H1 (cell line): Measurements from ENCODE around the gene SLC4A9. TPM values are rescaled to one million over a fixed set of nuclear protein-coding genes. Genes with fewer than 3 reads are reported as not detected.

ENCODE experiments used
- CTCF ChIA-PET: fragments of 300-600 bp; sonication (Branson Sonifier 250); formaldehyde crosslinking; loops from one replicate; lab custom pipeline; 2021; ENCODE audit not compliant: partially characterized antibody; lab: Charles Lee
- POLR2A ChIA-PET: fragments of 300-600 bp; sonication (Branson Sonifier 250); formaldehyde crosslinking; loops from one replicate; lab custom pipeline; 2021; ENCODE audit warnings: inconsistent platforms; ENCODE audit not compliant: partially characterized antibody; lab: Charles Lee
- DNase-seq, 2 experiments: peaks; one replicate each; pipeline versions ENCODE4 v3.0.0 to v3.0.0-alpha.2; 2010 to 2022; ENCODE audit warnings: low spot score in 2 of 2, low read depth in 1 of 2, mixed read lengths in 1 of 2
- FAIRE-seq: peaks from 2 replicates; lab custom pipeline; 2011; peaks lifted over from hg19 to GRCh38; lab: Jason Lieb, UNC
- H2AFZ ChIP-seq: 2 replicates; pipeline ENCODE4 v1.8.1; 2012; ENCODE audit warnings: low read length, inconsistent platforms
- H2AK5ac ChIP-seq: 2 replicates; pipeline ENCODE4 v1.6.1; 2013; ENCODE audit warnings: low read depth, low read length
- H2BK120ac ChIP-seq: replicated peaks from 2 replicates; pipeline ENCODE3; 2013; ENCODE audit warnings: low read depth, low read length, inconsistent platforms
- H2BK12ac ChIP-seq: 2 replicates; pipeline ENCODE4 v1.6.1; 2013; ENCODE audit warnings: low read depth, low read length
- H2BK15ac ChIP-seq: 2 replicates; pipeline ENCODE4 v1.6.1; 2013; ENCODE audit warnings: low read length
- H2BK20ac ChIP-seq: 2 replicates; pipeline ENCODE4 v1.6.1; 2013; ENCODE audit warnings: low read length
- H2BK5ac ChIP-seq: 2 replicates; pipeline ENCODE4 v1.6.1; 2013; ENCODE audit warnings: low read depth, low read length
- H3K14ac ChIP-seq: 2 replicates; pipeline ENCODE4 v1.6.1; 2013; ENCODE audit warnings: inconsistent platforms; ENCODE audit not compliant: insufficient read length
- H3K18ac ChIP-seq: 2 replicates; pipeline ENCODE4 v1.6.1; 2013; ENCODE audit warnings: low read length; ENCODE audit errors: extremely low read depth
- H3K23ac ChIP-seq: 2 replicates; pipeline ENCODE4 v1.6.1; 2013; ENCODE audit warnings: inconsistent platforms; ENCODE audit not compliant: insufficient read length
- H3K23me2 ChIP-seq: 2 replicates; pipeline ENCODE4 v1.6.1; 2013; ENCODE audit warnings: low read depth, low read length
- H3K27ac ChIP-seq: 2 replicates; pipeline ENCODE4 v1.6.1; 2011; ENCODE audit warnings: low read depth, low read length, inconsistent platforms
- H3K27me3 ChIP-seq, 4 experiments: replicated peaks in 1 of 4; 1 replicate in 1 of 4; 2 replicates in 3 of 4; pipeline versions ENCODE4 v1.6.1 to v1.8.1; 2011 to 2013; ENCODE audit warnings: low read length in 3 of 4, mild to moderate bottlenecking in 3 of 4, inconsistent platforms in 2 of 4, mixed read lengths in 2 of 4, moderate library complexity in 1 of 4; ENCODE audit not compliant: control insufficient read depth in 3 of 4, insufficient read depth in 3 of 4; ENCODE audit errors: extremely low read depth in 1 of 4
- H3K36me3 ChIP-seq, 4 experiments: 2 replicates each; pipeline versions ENCODE4 v1.6.1 to v1.8.1; 2011 to 2013; ENCODE audit warnings: mild to moderate bottlenecking in 4 of 4, low read length in 3 of 4, moderate library complexity in 2 of 4, control low read depth in 1 of 4, inconsistent platforms in 1 of 4; ENCODE audit not compliant: insufficient read depth in 4 of 4, control insufficient read depth in 2 of 4
- H3K4ac ChIP-seq: replicated peaks from 2 replicates; pipeline ENCODE3; 2013; ENCODE audit warnings: low read length, low read depth, mixed read lengths, inconsistent platforms; ENCODE audit not compliant: insufficient read length
- H3K4me1 ChIP-seq, 4 experiments: replicated peaks in 1 of 4; 1 replicate in 1 of 4; 2 replicates in 3 of 4; pipeline versions ENCODE4 v1.6.1 to v1.8.1; 2011 to 2013; ENCODE audit warnings: low read length in 3 of 4, inconsistent platforms in 2 of 4, mixed read lengths in 1 of 4; ENCODE audit not compliant: insufficient read depth in 4 of 4, control insufficient read depth in 3 of 4
- H3K4me2 ChIP-seq, 2 experiments: 2 replicates each; pipeline versions ENCODE4 v1.6.1 to v1.8.1; 2011 to 2013; ENCODE audit warnings: low read depth in 2 of 2, low read length in 2 of 2, control low read depth in 1 of 2, inconsistent platforms in 1 of 2, mild to moderate bottlenecking in 1 of 2; ENCODE audit not compliant: insufficient read depth in 1 of 2
- H3K4me3 ChIP-seq, 4 experiments: fragments of 200-600, 300-600 bp in 1 of 4; sonication (generic), shearing (Covaris generic), sonication (Bioruptor Twin) in 1 of 4; 2 replicates each; pipeline versions ENCODE4 v1.5.1 to v1.8.1; 2011 to 2016; ENCODE audit warnings: low read length in 4 of 4, low read depth in 3 of 4, control low read depth in 2 of 4, inconsistent platforms in 2 of 4, mild to moderate bottlenecking in 2 of 4, mixed read lengths in 1 of 4, moderate library complexity in 1 of 4; ENCODE audit not compliant: insufficient read depth in 2 of 4; ENCODE audit errors: extremely low read depth in 1 of 4
- H3K56ac ChIP-seq: replicated peaks from 2 replicates; pipeline ENCODE3; 2013; ENCODE audit warnings: low read depth, mild to moderate bottlenecking, mixed read lengths, low read length, inconsistent platforms; ENCODE audit not compliant: insufficient read length
- H3K79me1 ChIP-seq: 2 replicates; pipeline ENCODE4 v1.6.1; 2013; ENCODE audit warnings: low read depth, low read length, control low read depth
- H3K79me2 ChIP-seq, 2 experiments: 2 replicates each; pipeline versions ENCODE4 v1.6.1 to v1.8.1; 2012 to 2013; ENCODE audit warnings: low read length in 2 of 2, mild to moderate bottlenecking in 2 of 2, inconsistent platforms in 1 of 2; ENCODE audit not compliant: insufficient read depth in 2 of 2, control insufficient read depth in 1 of 2
- H3K9ac ChIP-seq, 4 experiments: replicated peaks in 1 of 4; 1 replicate in 1 of 4; 2 replicates in 3 of 4; pipeline versions ENCODE4 v1.6.1 to v1.8.1; 2011 to 2013; ENCODE audit warnings: low read depth in 3 of 4, low read length in 3 of 4, control low read depth in 2 of 4, mild to moderate bottlenecking in 2 of 4, moderate library complexity in 2 of 4, inconsistent platforms in 1 of 4; ENCODE audit errors: extremely low read depth in 1 of 4
- H3K9me3 ChIP-seq, 2 experiments: 2 replicates each; pipeline versions ENCODE4 v1.6.1 to v1.8.1; 2012 to 2013; ENCODE audit warnings: mild to moderate bottlenecking in 2 of 2, moderate library complexity in 2 of 2, control low read depth in 1 of 2, inconsistent platforms in 1 of 2, low read depth in 1 of 2, low read length in 1 of 2, mixed read lengths in 1 of 2; ENCODE audit not compliant: insufficient read depth in 2 of 2
- H4K20me1 ChIP-seq, 2 experiments: replicated peaks in 1 of 2; 2 replicates each; pipeline versions ENCODE3 to v1.8.1; 2011 to 2013; ENCODE audit warnings: inconsistent platforms in 2 of 2, low read length in 2 of 2, mild to moderate bottlenecking in 1 of 2; ENCODE audit not compliant: insufficient read depth in 2 of 2, control insufficient read depth in 1 of 2
- H4K5ac ChIP-seq: 2 replicates; pipeline ENCODE4 v1.6.1; 2013; ENCODE audit warnings: low read length, low read depth, mixed read lengths, inconsistent platforms; ENCODE audit not compliant: insufficient read length
- H4K8ac ChIP-seq: 2 replicates; pipeline ENCODE4 v1.8.0; 2013; ENCODE audit warnings: mild to moderate bottlenecking, moderate library complexity, low read length, inconsistent platforms; ENCODE audit not compliant: insufficient read depth; ENCODE audit errors: extremely low read depth
- H4K91ac ChIP-seq: replicated peaks from 2 replicates; pipeline ENCODE3; 2013; ENCODE audit warnings: low read length, mixed read lengths, inconsistent platforms; ENCODE audit not compliant: insufficient read length
- EP300 ChIP-seq, 2 experiments: IDR thresholded peaks; 1 replicate in 1 of 2; 2 replicates in 1 of 2; pipeline ENCODE4 v1.6.1; 2011 to 2012; ENCODE audit warnings: low read depth in 2 of 2, low read length in 2 of 2, mild to moderate bottlenecking in 2 of 2, borderline replicate concordance in 1 of 2, inconsistent platforms in 1 of 2, moderate library complexity in 1 of 2
- HDAC6 ChIP-seq: IDR thresholded peaks from one replicate; pipeline ENCODE4 v1.7.1; 2012; ENCODE audit warnings: low read depth, mild to moderate bottlenecking, inconsistent platforms, low read length, moderate library complexity
- KDM5A ChIP-seq: fragments of 200-600 bp; IDR thresholded peaks from 2 replicates; pipeline ENCODE4 v1.7.1; 2012; ENCODE audit warnings: mild to moderate bottlenecking, low read length, inconsistent platforms, mixed read lengths
- PHF8 ChIP-seq: fragments of 200-600 bp; sonication (generic); conservative IDR thresholded peaks from 2 replicates; pipeline ENCODE4 v1.7.1; 2012; ENCODE audit warnings: low read depth, mild to moderate bottlenecking, inconsistent platforms, low read length, moderate library complexity
- POLR2A ChIP-seq, 2 experiments: IDR thresholded peaks; 1 replicate in 1 of 2; 2 replicates in 1 of 2; pipeline ENCODE4 v1.6.1; 2011; ENCODE audit warnings: low read depth in 2 of 2, low read length in 2 of 2, mild to moderate bottlenecking in 2 of 2; ENCODE audit errors: control extremely low read depth in 1 of 2
- POU5F1 ChIP-seq: IDR thresholded peaks from 2 replicates; pipeline ENCODE4 v1.6.1; 2011; ENCODE audit warnings: low read depth, mild to moderate bottlenecking, low read length, moderate library complexity
- RNF2 ChIP-seq: fragments of 200-900, 300-1000 bp; sonication (generic); IDR thresholded peaks from 2 replicates; pipeline ENCODE4 v1.7.1; 2016; ENCODE audit warnings: borderline replicate concordance, low read depth, mild to moderate bottlenecking, antibody characterized with exemption, low read length; ENCODE audit not compliant: poor library complexity, severe bottlenecking; ENCODE audit errors: missing control alignments
- TAF7 ChIP-seq: optimal IDR thresholded peaks from 2 replicates; pipeline ENCODE3; 2011; ENCODE audit warnings: low read depth, mild to moderate bottlenecking, inconsistent platforms, low read length, moderate library complexity, borderline replicate concordance
- TEAD4 ChIP-seq: IDR thresholded peaks from 2 replicates; pipeline ENCODE4 v1.6.1; 2012; ENCODE audit warnings: low read depth, low read length, inconsistent platforms, mixed read lengths
- ZNF274 ChIP-seq: IDR thresholded peaks from 2 replicates; pipeline ENCODE4 v1.7.0; 2012; ENCODE audit warnings: low read length, borderline replicate concordance; ENCODE audit errors: extremely low read depth
- WGBS, 2 experiments: shearing (Covaris generic) in 1 of 2; methylation state at CpG; one replicate each; pipeline versions ENCODE4 v1.1.6 to v1.1.7; 2013 to 2015; ENCODE audit warnings: low lambda C conversion rate in 2 of 2, mixed read lengths in 2 of 2, inconsistent platforms in 1 of 2, low coverage in 1 of 2, missing lambda C conversion rate in 1 of 2; ENCODE audit not compliant: insufficient replicate concordance in 2 of 2, insufficient coverage in 1 of 2, insufficient read length in 1 of 2; ENCODE audit errors: extremely low coverage in 1 of 2, missing lambda C conversion rate in 1 of 2; 5-methylcytosine and 5-hydroxymethylcytosine counted together
- polyA plus RNA-seq, 7 experiments: library from polyadenylated mRNA; depleted of rRNA in 3 of 7; stranded (reverse) in 5 of 7; unstranded in 2 of 7; fragments of >200 nt in 5 of 7; fragments of 200-250 nt in 2 of 7; gene quantifications; 1 replicate in 5 of 7; 2 replicates in 1 of 7; 4 replicates in 1 of 7; pipeline versions ENCODE4 v1.2.1 to v1.2.3, GENCODE V29; 2011 to 2013; ENCODE audit warnings: missing spikeins in 2 of 7, mixed read lengths in 2 of 7
- total RNA-seq: library from RNA; stranded (reverse); fragmentation: NEBNext Ultra II Directional; extraction: Animal tissue kit (Norgen Biotek cat#: 25700); gene quantifications from 2 replicates; pipeline ENCODE4 v1.2.1, GENCODE V29; 2021
- TF ChIP-seq, protein P1 (sequence below): IDR thresholded peaks from 2 replicates; pipeline ENCODE4 v1.6.1; 2012; ENCODE audit warnings: low read length, inconsistent platforms
- TF ChIP-seq, protein P2 (sequence below): IDR thresholded peaks from 2 replicates; pipeline ENCODE4 v1.6.1; 2012; ENCODE audit warnings: inconsistent platforms

The SLC4A9 gene
- total and polyA plus RNA-seq, 2 of the 8 experiments (the other 6 are each of a cell fraction or from before 2014, with no cell fraction given) = 0.15 to 0.28 TPM

DNA sequence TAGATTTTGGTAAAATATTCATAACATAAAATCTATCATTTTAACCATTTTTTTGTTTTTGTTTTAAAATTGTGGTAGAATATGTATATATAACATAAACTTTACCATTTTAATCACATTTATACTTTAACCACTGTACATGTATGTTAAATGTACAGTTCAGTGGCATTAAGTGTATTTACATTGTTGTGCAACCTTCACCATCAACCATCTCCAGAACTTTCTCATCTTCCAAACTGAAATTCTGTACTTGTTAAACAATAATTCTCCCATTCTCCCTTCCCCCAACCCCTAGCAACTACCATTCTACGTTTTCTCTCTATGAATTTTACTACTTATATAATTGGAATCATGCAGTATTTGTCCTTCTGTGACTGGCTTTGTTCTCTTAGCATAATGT, 53.2 kb downstream of the SLC4A9 start:
- Histone ChIP-seq H3K9ac (no peak overlapping the region), H2BK15ac (no peak overlapping the region), H3K4me2 (no peak overlapping the region), H3K27ac (no peak overlapping the region), H4K8ac (no peak overlapping the region), H2BK5ac (no peak overlapping the region), H3K79me2 (peaks cover 6 to 87% of the 10 kb centered on the region in 2 experiments), H3K23ac (no peak overlapping the region), H2AK5ac (no peak overlapping the region), H3K56ac (no peak overlapping the region), H4K20me1 (peaks cover 7% of the 10 kb centered on the region in 2 experiments), H2BK120ac (no peak overlapping the region), H3K36me3 (no peaks in the 10 kb centered on the region), H3K4ac (no peak overlapping the region), H3K14ac (no peak overlapping the region), H3K18ac (no peak overlapping the region), H4K91ac (no peak overlapping the region), H3K27me3 (no peaks in the 10 kb centered on the region), H3K9me3 (no peaks in the 10 kb centered on the region), H3K4me3 (no peak overlapping the region), H4K5ac (no peak overlapping the region), H3K79me1 (no peaks in the 10 kb centered on the region), H3K23me2 (no peaks in the 10 kb centered on the region), H2AFZ (no peak overlapping the region), H3K4me1 (no peaks in the 10 kb centered on the region), H2BK12ac (no peak overlapping the region)
- whole genome bisulfite sequencing, 2 experiments = 91 to 100% methylated on average over 1 of the region's 1 CpG
- no peak for FAIRE-seq
- ChIA-PET CTCF (no interaction called here), POLR2A (no interaction called here)
- TF ChIP-seq TAF7 = no peak
- no peak for TF ChIP-seq HDAC6
- TF ChIP-seq, protein P1, sequence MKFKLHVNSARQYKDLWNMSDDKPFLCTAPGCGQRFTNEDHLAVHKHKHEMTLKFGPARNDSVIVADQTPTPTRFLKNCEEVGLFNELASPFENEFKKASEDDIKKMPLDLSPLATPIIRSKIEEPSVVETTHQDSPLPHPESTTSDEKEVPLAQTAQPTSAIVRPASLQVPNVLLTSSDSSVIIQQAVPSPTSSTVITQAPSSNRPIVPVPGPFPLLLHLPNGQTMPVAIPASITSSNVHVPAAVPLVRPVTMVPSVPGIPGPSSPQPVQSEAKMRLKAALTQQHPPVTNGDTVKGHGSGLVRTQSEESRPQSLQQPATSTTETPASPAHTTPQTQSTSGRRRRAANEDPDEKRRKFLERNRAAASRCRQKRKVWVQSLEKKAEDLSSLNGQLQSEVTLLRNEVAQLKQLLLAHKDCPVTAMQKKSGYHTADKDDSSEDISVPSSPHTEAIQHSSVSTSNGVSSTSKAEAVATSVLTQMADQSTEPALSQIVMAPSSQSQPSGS = no peak
- TF ChIP-seq, protein P2, sequence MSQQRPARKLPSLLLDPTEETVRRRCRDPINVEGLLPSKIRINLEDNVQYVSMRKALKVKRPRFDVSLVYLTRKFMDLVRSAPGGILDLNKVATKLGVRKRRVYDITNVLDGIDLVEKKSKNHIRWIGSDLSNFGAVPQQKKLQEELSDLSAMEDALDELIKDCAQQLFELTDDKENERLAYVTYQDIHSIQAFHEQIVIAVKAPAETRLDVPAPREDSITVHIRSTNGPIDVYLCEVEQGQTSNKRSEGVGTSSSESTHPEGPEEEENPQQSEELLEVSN = no peak
- no peak for TF ChIP-seq PHF8
- no peak for TF ChIP-seq KDM5A
- no peak for TF ChIP-seq EP300 (IDR thresholded peaks at IDR 0.05; ENCODE audit: borderline replicate concordance in 1 of 2, low read depth in 2 of 2, low read length in 2 of 2)
- TF ChIP-seq POLR2A (IDR thresholded peaks at IDR 0.05; ENCODE audit: control extremely low read depth in 1 of 2, low read depth in 2 of 2, low read length in 2 of 2) = no peak
- no peak for TF ChIP-seq RNF2
- no peak for TF ChIP-seq POU5F1
- no peak for TF ChIP-seq ZNF274
- no peak for TF ChIP-seq TEAD4
- TF ChIP-seq, all 59 proteins: peak for 0
- no peak overlapping the region for H2BK20ac ChIP-seq
- no peak for DNase-seq
